Epithelial cell of proximal tubule (primary cell): ENCODE measurements around the gene TMEM207. TPM values are rescaled to one million over a fixed set of nuclear protein-coding genes. Genes with fewer than 3 reads are reported as not detected.

Source experiments
- DNase-seq: peaks from one replicate; pipeline ENCODE4 v3.0.0-alpha.2; 2011; ENCODE audit warnings: low read depth
- H3K4me3 ChIP-seq: 2 replicates; pipeline ENCODE4 v1.5.1; 2011; ENCODE audit warnings: low read depth, mild to moderate bottlenecking, low read length
- CTCF ChIP-seq: conservative IDR thresholded peaks from 2 replicates; pipeline ENCODE4 v1.5.1; 2012; ENCODE audit warnings: low read depth, mild to moderate bottlenecking, low read length
- total RNA-seq: library from RNA; depleted of rRNA; stranded (reverse); fragments of >200 nt; gene quantifications from 2 replicates; pipeline ENCODE4 v1.2.3, GENCODE V29; 2015

The TMEM207 gene
- total RNA-seq, 1 donor from 2014 or later, result not detected

DNA sequence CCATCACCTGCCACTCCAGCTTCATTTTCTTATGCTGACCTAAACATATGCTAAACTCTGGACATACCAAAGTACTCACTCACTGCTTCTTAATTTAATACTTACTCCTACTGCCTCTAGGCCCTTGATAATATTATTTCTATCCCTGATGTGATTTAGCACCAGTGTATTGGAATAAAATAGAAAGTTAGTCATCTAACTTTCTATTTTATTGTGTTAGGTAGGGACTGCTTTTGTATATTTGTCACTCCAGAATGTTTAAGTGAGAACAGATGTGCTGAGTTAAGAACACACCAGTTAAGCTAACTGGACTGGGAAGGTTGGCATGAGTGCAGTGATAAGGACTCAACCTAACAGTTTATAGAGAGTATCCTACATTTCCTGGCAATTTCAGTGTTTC is 68.3 kb downstream of the TMEM207 start:
- no peak for DNase-seq
- H3K4me3 ChIP-seq, result no peak overlapping the region
- TF ChIP-seq CTCF, result no peak

GRCh38 chr3:190380184-190380583 is 69.5 kb downstream of the TMEM207 start:
- no peak overlapping the region for H3K4me3 ChIP-seq
- no peak for TF ChIP-seq CTCF
- no peak for DNase-seq

Other genes with a start within 250 kb of the TMEM207 start
- 155 and 169 TPM in 2 replicates for gene CLDN1, start 127.5 kb downstream of the TMEM207 start, total RNA-seq
- 8.5 and 29.7 TPM in 2 replicates for gene CLDN16, start 61.7 kb downstream of the TMEM207 start, total RNA-seq
- gene IL1RAP, start 64.2 kb upstream of the TMEM207 start, total RNA-seq, result 4.4 and 7.7 TPM in 2 replicates